ENCODE data around the gene CLIC2.
"Not testable (repeated sequence)": the region's sequence is repeated elsewhere in the genome, so short reads cannot be mapped to it uniquely, and the experiment has no call there.

The CLIC2 gene

GRCh38 chrX:155334486-155335336 lies at the start of gene CLIC2:
Gene CLIC2, minus strand, starts transcription at chrX:155334614. Its CDS starts 187 bp downstream, at chrX:155334427.
- peak; percentile 76 for DNase-seq

GRCh38 chrX:155382529-155382967 lies 48.1 kb upstream of the CLIC2 start:
- not testable (repeated sequence) for DNase-seq

GRCh38 chrX:155381843-155382528 lies 47.6 kb upstream of the CLIC2 start, which contains the start of gene F8A2:
Gene F8A2, plus strand, starts transcription at chrX:155382095. Its CDS starts 20 bp downstream, at chrX:155382115.
- not testable (repeated sequence) for DNase-seq

GRCh38 chrX:155379802-155380201 lies 45.4 kb upstream of the CLIC2 start:
- not testable (repeated sequence) for DNase-seq

- not testable (repeated sequence) for DNase-seq
Observed at GRCh38 chrX:155373777-155374458, 39.5 kb upstream of the CLIC2 start.

- DNase-seq: not testable (repeated sequence)
Observed at GRCh38 chrX:155363712-155364111, 29.3 kb upstream of the CLIC2 start.

- DNase-seq: not testable (repeated sequence)
Observed at GRCh38 chrX:155349448-155349847, 15.0 kb upstream of the CLIC2 start.

GRCh38 chrX:155345689-155346088 lies 11.3 kb upstream of the CLIC2 start:
- DNase-seq: not testable (repeated sequence)

- DNase-seq: not testable (repeated sequence)
Observed at GRCh38 chrX:155335337-155335712, 911 bp upstream of the CLIC2 start.

GRCh38 chrX:155333544-155334100 lies 792 bp downstream of the CLIC2 start:
- no peak for DNase-seq

- DNase-seq: no peak
Observed at GRCh38 chrX:155330992-155331391, 3.4 kb downstream of the CLIC2 start.

GRCh38 chrX:155329293-155329692 lies 5.1 kb downstream of the CLIC2 start:
- DNase-seq: no peak

- no peak for DNase-seq
Observed at GRCh38 chrX:155326610-155327009, 7.8 kb downstream of the CLIC2 start.

- no peak for DNase-seq
Observed at GRCh38 chrX:155314260-155314659, 20.2 kb downstream of the CLIC2 start.

GRCh38 chrX:155313766-155314165 lies 20.6 kb downstream of the CLIC2 start:
- no peak for DNase-seq

- no peak for DNase-seq
Observed at GRCh38 chrX:155293771-155294170, 40.6 kb downstream of the CLIC2 start.

GRCh38 chrX:155279873-155280272 lies 54.5 kb downstream of the CLIC2 start:
- DNase-seq: no peak

- no peak for DNase-seq
Observed at GRCh38 chrX:155270969-155271368, 63.4 kb downstream of the CLIC2 start.

- DNase-seq: not testable (repeated sequence)
Observed at GRCh38 chrX:155267995-155268394, 66.4 kb downstream of the CLIC2 start.

GRCh38 chrX:155266439-155266838 lies 68.0 kb downstream of the CLIC2 start:
- no peak for DNase-seq

GRCh38 chrX:155263854-155264628 lies 70.4 kb downstream of the CLIC2 start, which contains the start of gene RAB39B:
Gene RAB39B, minus strand, starts transcription at chrX:155264491. Its CDS starts 203 bp downstream, at chrX:155264288.
- peak; percentile 23 for DNase-seq
